GM12878 (cell line): Measurements from ENCODE around the gene TP73. TPM values are rescaled to one million over a fixed set of nuclear protein-coding genes. Genes with fewer than 3 reads are reported as not detected.

Source experiments
- ATAC-seq: fragments of 200-7000 bp; cut with Tn5 transposase; 3 replicates; pipeline ENCODE4 v1.9.1; 2020; ENCODE audit warnings: mild to moderate bottlenecking, moderate library complexity
- BruUV-seq: library from RNA; stranded (reverse); fragments of 400-500 nt; replicated peaks from 2 replicates; lab custom pipeline; 2021; lab: Mats Ljungman, UMichigan
- CTCF ChIA-PET: fragments of 300-600 bp; sonication (Branson Sonifier 250); formaldehyde crosslinking; extraction: SDS; loops from one replicate; lab custom pipeline; 2021; ENCODE audit warnings: inconsistent platforms; lab: Yijun Ruan, JAX
- POLR2A ChIA-PET: fragments of 350-600 bp; formaldehyde crosslinking; extraction: SDS; loops from one replicate; lab custom pipeline; 2021; ENCODE audit warnings: inconsistent platforms; lab: Charles Lee
- RAD21 ChIA-PET: fragments of 300-600 bp; sonication (Branson Sonifier 250); formaldehyde crosslinking; loops from one replicate; lab custom pipeline; 2023; ENCODE audit warnings: antibody characterized with exemption; ENCODE audit not compliant: unreplicated experiment; lab: Charles Lee
- SMC1A ChIA-PET: fragments of 300-600 bp; sonication (Branson Sonifier 250); formaldehyde crosslinking; loops from one replicate; lab custom pipeline; 2023; ENCODE audit not compliant: unreplicated experiment, uncharacterized antibody; lab: Charles Lee
- DNase-seq: peaks from one replicate; pipeline ENCODE4 v3.0.0-alpha.2; 2011; ENCODE audit warnings: low read depth, low spot score
- FAIRE-seq: peaks from 3 replicates; lab custom pipeline; 2011; peaks lifted over from hg19 to GRCh38; lab: Jason Lieb, UNC
- H2AFZ ChIP-seq: 2 replicates; pipeline ENCODE4 v1.6.0; 2011; ENCODE audit warnings: low read depth, low read length, control low read depth; ENCODE audit not compliant: control insufficient read depth
- H3K27ac ChIP-seq: 2 replicates; pipeline ENCODE4 v1.5.1; 2011; ENCODE audit warnings: control low read depth; ENCODE audit not compliant: control insufficient read depth, insufficient read depth
- H3K27me3 ChIP-seq, 2 experiments: replicated peaks in 1 of 2; 2 replicates each; pipeline versions ENCODE4 v1.6.0 to v1.6.1; 2011; ENCODE audit warnings: low read length in 1 of 2; ENCODE audit not compliant: control insufficient read depth in 2 of 2, insufficient read depth in 2 of 2
- H3K36me3 ChIP-seq, 2 experiments: 2 replicates each; pipeline ENCODE4 v1.5.1; 2011; ENCODE audit warnings: low read length in 1 of 2; ENCODE audit not compliant: control insufficient read depth in 2 of 2, insufficient read depth in 2 of 2
- H3K4me1 ChIP-seq: 2 replicates; pipeline ENCODE4 v1.6.1; 2011; ENCODE audit warnings: mild to moderate bottlenecking, low read length, moderate library complexity, mixed read lengths; ENCODE audit not compliant: control insufficient read depth, insufficient read depth
- H3K4me2 ChIP-seq: 2 replicates; pipeline ENCODE4 v1.6.0; 2011; ENCODE audit warnings: control low read depth; ENCODE audit not compliant: control insufficient read depth, insufficient read depth
- H3K4me3 ChIP-seq: fragments of 200-600 bp; sonication (generic); 2 replicates; pipeline ENCODE4 v1.5.1; 2016
- H3K79me2 ChIP-seq: 2 replicates; pipeline ENCODE4 v1.6.0; 2011; ENCODE audit warnings: low read length; ENCODE audit not compliant: control insufficient read depth, insufficient read depth
- H3K9ac ChIP-seq: 2 replicates; pipeline ENCODE4 v1.8.0; 2011; ENCODE audit warnings: low read length, control low read depth, mixed read lengths; ENCODE audit not compliant: control insufficient read depth, insufficient read depth
- H3K9me3 ChIP-seq: replicated peaks from 3 replicates; pipeline ENCODE4 v1.5.1; 2011; ENCODE audit warnings: mild to moderate bottlenecking, low read length; ENCODE audit not compliant: control insufficient read depth, insufficient read depth
- H4K20me1 ChIP-seq: 2 replicates; pipeline ENCODE4 v1.6.0; 2011; ENCODE audit not compliant: control insufficient read depth, insufficient read depth
- IKZF1 ChIP-seq: fragments of 450-650 bp; conservative IDR thresholded peaks from 2 replicates; pipeline ENCODE4 v1.6.1; 2017; ENCODE audit warnings: antibody characterized with exemption, mild to moderate bottlenecking
- NFXL1 ChIP-seq: fragments of 450-650 bp; IDR thresholded peaks from 2 replicates; pipeline ENCODE4 v1.6.1; 2017; ENCODE audit warnings: antibody characterized with exemption, mild to moderate bottlenecking, borderline replicate concordance
- STAT1 ChIP-seq: fragments of 450-650 bp; conservative IDR thresholded peaks from 2 replicates; pipeline ENCODE4 v1.6.1; 2014; ENCODE audit warnings: antibody characterized with exemption, mild to moderate bottlenecking
- WGBS: methylation state at CpG from one replicate; pipeline ENCODE4 v1.1.6; 2016; ENCODE audit warnings: low lambda C conversion rate; ENCODE audit not compliant: insufficient replicate concordance, insufficient coverage; ENCODE audit errors: missing lambda C conversion rate; 5-methylcytosine and 5-hydroxymethylcytosine counted together
- in situ Hi-C: fragments of 300-500 bp; cut with MboI; formaldehyde crosslinking; loops from 9 replicates; pipeline ENCODE4 v1.14.3; 2018; ENCODE audit warnings: mixed read lengths
- intact Hi-C: fragments of 100-400 bp; cut with micrococcal nuclease; formaldehyde crosslinking; loops from one replicate; pipeline ENCODE4 v1.14.2; 2022; ENCODE audit not compliant: unreplicated experiment
- polyA plus RNA-seq, 11 experiments: library from polyadenylated mRNA; depleted of rRNA in 4 of 11; unstranded in 6 of 11; stranded (reverse) in 5 of 11; fragments of >200 nt; fragmentation: Nextera tagmentation in 4 of 11; fragmentation: Illumina TruSeq in 1 of 11; extraction: Ambion mirVana in 4 of 11; extraction: Trizol in 1 of 11; gene quantifications; 1 replicate in 1 of 11; 2 replicates in 10 of 11; pipeline versions ENCODE4 v1.2.1 to v1.2.3, GENCODE V29; 2011 to 2016; ENCODE audit warnings: inconsistent platforms in 2 of 11, missing spikeins in 2 of 11, low read depth in 1 of 11
- total RNA-seq, 4 experiments: library from RNA; depleted of rRNA in 3 of 4; stranded (reverse); fragments of >200 nt in 3 of 4; fragmentation: Illumina TruSeq in 1 of 4; extraction: Trizol in 1 of 4; gene quantifications; 2 replicates each; pipeline versions ENCODE4 v1.2.1 to v1.2.3, GENCODE V29; 2013 to 2021
- TF ChIP-seq, protein P1 (sequence below): fragments of 150-350 bp; IDR thresholded peaks from 2 replicates; pipeline ENCODE4 v1.6.1; 2014; ENCODE audit warnings: mild to moderate bottlenecking, low read depth, low read length
- TF ChIP-seq, protein P2 (sequence below): fragments of 450-650 bp; IDR thresholded peaks from 2 replicates; pipeline ENCODE4 v1.6.1; 2014; ENCODE audit warnings: mild to moderate bottlenecking

The TP73 gene
- total and polyA plus RNA-seq, 10 of the 15 experiments (the other 5 are each of a cell fraction or from before 2014, with no cell fraction given) = 0.08 to 54.2 (median 14.9) TPM

DNA sequence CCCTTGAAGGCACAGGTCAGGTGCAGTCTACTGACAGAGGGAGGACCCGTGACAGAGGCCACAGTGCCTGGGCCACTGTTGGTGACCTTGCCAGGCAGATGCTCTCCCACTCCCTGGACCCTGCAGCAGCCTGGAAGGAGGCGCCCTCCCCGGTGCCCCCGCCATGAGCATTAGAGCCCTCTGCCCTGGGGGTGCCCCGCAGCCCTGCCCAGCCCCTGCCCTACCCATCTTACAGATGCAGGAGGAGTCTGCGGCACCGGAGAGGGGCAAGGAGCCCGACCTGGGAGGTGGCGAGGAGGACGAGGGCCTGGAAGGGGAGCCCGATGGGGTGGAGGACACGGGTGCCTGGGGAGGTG lies 110.5 kb downstream of the TP73 start:
- SMC1A ChIA-PET = no interaction called here
- RAD21 ChIA-PET = no interaction called here
- no peaks in the 10 kb centered on the region for H3K36me3 ChIP-seq
- no peak overlapping the region for H3K4me2 ChIP-seq
- BruUV-seq = no TSS peak
- ATAC-seq (no peak), DNase-seq (no peak), FAIRE-seq (no peak)
- no peaks in the 10 kb centered on the region for H3K27me3 ChIP-seq
- POLR2A ChIA-PET = no interaction called here
- TF ChIP-seq, protein P1, sequence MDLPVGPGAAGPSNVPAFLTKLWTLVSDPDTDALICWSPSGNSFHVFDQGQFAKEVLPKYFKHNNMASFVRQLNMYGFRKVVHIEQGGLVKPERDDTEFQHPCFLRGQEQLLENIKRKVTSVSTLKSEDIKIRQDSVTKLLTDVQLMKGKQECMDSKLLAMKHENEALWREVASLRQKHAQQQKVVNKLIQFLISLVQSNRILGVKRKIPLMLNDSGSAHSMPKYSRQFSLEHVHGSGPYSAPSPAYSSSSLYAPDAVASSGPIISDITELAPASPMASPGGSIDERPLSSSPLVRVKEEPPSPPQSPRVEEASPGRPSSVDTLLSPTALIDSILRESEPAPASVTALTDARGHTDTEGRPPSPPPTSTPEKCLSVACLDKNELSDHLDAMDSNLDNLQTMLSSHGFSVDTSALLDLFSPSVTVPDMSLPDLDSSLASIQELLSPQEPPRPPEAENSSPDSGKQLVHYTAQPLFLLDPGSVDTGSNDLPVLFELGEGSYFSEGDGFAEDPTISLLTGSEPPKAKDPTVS = no peak
- TF ChIP-seq STAT1 (no peak), IKZF1 (no peak), NFXL1 (no peak)
- TF ChIP-seq, protein P2, sequence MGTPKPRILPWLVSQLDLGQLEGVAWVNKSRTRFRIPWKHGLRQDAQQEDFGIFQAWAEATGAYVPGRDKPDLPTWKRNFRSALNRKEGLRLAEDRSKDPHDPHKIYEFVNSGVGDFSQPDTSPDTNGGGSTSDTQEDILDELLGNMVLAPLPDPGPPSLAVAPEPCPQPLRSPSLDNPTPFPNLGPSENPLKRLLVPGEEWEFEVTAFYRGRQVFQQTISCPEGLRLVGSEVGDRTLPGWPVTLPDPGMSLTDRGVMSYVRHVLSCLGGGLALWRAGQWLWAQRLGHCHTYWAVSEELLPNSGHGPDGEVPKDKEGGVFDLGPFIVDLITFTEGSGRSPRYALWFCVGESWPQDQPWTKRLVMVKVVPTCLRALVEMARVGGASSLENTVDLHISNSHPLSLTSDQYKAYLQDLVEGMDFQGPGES = no peak
- no peaks in the 10 kb centered on the region for H3K79me2 ChIP-seq
- WGBS = 26% methylated on average over 12 of the region's 12 CpGs
- H3K9ac ChIP-seq = no peak overlapping the region
- CTCF ChIA-PET = no interaction called here
- H3K4me3 ChIP-seq = no peak overlapping the region
- no peaks in the 10 kb centered on the region for H4K20me1 ChIP-seq
- in situ Hi-C loops = no loop called here
- intact Hi-C loops = no loop called here
- no peaks in the 10 kb centered on the region for H3K9me3 ChIP-seq
- no peaks in the 10 kb centered on the region for H3K4me1 ChIP-seq
- no peak overlapping the region for H3K27ac ChIP-seq
- H2AFZ ChIP-seq = no peak overlapping the region
